Measurements from ENCODE around the gene FAM219A.
A peak's percentile ranks its signal among the peaks of the same experiment; 100 is the strongest.

FAM219A gene

DNA sequence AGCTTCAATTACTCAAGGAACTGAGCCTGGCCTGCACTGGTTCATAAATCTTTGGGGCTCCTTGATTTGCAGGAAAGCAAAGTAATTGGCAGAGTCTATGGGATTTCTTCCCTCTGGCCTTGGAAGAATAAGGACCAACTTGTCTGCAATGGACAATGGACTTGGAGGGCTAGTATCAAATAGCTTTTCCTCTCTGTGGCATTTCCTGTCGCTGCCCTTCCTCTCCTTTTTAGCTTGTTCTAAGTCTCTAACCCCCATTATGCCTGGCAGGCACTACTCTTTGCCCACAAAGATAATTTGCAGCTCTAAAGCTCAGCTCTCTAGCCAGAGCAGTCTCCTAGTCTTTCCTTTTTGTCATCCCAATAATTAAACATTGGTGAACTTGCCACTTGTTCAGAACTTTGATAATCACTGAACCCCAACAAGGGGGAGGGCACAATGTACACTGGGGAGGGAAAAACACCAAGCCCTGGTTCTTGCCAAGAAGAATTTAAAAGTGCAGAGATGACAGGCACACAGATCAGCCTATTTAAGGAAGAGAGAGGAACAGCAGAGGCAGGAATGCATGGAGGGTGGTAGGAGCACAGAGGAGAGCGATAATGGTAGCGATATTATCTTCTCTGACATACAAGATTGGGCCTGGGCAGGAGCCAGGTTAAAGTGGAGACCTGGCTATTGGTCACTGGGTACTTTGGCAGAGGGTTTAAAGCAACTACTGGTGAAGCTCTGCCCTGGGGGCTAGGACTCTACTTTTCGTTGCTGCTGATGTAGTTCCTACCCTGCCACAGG lies 38.5 kb downstream of the FAM219A start:
- DNase-seq (ENCODE audit: low spot score) = no peak
- TF ChIP-seq, protein P1, sequence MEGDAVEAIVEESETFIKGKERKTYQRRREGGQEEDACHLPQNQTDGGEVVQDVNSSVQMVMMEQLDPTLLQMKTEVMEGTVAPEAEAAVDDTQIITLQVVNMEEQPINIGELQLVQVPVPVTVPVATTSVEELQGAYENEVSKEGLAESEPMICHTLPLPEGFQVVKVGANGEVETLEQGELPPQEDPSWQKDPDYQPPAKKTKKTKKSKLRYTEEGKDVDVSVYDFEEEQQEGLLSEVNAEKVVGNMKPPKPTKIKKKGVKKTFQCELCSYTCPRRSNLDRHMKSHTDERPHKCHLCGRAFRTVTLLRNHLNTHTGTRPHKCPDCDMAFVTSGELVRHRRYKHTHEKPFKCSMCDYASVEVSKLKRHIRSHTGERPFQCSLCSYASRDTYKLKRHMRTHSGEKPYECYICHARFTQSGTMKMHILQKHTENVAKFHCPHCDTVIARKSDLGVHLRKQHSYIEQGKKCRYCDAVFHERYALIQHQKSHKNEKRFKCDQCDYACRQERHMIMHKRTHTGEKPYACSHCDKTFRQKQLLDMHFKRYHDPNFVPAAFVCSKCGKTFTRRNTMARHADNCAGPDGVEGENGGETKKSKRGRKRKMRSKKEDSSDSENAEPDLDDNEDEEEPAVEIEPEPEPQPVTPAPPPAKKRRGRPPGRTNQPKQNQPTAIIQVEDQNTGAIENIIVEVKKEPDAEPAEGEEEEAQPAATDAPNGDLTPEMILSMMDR (conservative IDR thresholded peaks at IDR 0.05; ENCODE audit: low read depth) = no peak
- ChIA-PET POLR2A (ENCODE audit: low non-redundant PET) (no interaction called here), CTCF (interaction anchor here (2.7 kb wide), 1 partner anchor 16 kb away, joined by 10 read pairs; no protein-coding TSS in a partner anchor)
- peak overlapping the region; percentile 33; the same call in 1 of the 2 replicates for H3K27ac ChIP-seq

DNA sequence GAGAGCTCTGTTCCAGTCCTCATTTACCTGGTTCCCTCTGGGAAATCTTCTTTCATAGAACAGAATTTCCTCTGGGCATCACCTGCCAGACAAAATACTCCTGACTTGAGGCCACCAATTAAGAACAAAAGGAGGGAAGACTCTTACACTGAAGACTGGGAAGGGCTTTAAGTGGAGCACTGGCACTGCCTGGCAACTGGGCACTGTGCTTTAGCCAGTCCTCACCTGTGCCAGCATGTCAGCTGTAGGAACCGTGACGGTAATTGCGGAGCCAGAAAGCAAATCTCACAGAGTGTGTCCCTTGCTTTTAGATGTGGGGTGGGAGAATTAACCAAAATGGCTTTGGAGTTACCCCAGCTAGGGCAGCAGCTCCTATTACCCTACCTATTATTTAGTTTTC lies 40.6 kb downstream of the FAM219A start:
- CTCF ChIA-PET = interaction anchor here (0.7 to 2.2 kb wide), 4 partner anchors 14 to 174 kb away, joined by 3 to 10 read pairs (median 4); no protein-coding TSS in a partner anchor
- DNase-seq (ENCODE audit: low spot score) = no peak
- no peak overlapping the region for H3K27ac ChIP-seq
- POLR2A ChIA-PET (ENCODE audit: low non-redundant PET) = no interaction called here
- TF ChIP-seq, protein P1 (conservative IDR thresholded peaks at IDR 0.05; ENCODE audit: low read depth) = no peak

DNA sequence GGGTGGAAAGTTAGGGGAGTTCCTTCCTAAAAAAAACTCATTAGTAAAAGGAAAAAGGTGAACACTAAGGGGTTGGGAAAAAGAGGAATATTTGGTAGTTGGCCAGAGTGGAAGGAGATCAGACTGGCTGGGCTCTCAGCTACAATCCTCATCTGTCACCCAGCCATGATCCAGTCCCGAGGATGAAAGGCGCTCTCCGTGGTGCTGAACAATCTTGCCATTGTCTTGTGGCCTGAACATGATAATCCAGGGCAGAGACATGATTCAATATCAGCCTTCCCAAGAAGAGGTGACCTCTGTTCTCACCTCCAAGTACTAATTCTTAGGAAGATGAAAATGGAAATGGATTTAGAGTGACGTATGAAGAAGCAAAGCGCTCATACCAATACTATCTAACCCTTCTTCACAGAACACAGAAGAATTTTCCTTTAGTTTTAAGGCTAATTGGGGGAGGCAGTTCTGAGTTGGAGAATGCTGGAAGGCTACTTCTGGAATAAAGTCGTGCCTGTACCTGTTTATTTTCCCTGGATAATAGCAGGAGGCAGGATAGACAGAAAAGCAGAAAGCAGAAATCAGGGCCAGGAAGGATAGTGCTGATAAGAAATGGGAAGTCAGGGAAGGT lies 45.0 kb downstream of the FAM219A start:
- ChIA-PET CTCF (interaction anchor here (1.8 kb wide), 1 partner anchor 10 kb away, joined by 7 read pairs; no protein-coding TSS in a partner anchor), POLR2A (ENCODE audit: low non-redundant PET) (no interaction called here)
- DNase-seq (ENCODE audit: low spot score) = peak; percentile 62
- H3K27ac ChIP-seq = no peak overlapping the region
- TF ChIP-seq, protein P1 (conservative IDR thresholded peaks at IDR 0.05; ENCODE audit: low read depth) = no peak

DNA sequence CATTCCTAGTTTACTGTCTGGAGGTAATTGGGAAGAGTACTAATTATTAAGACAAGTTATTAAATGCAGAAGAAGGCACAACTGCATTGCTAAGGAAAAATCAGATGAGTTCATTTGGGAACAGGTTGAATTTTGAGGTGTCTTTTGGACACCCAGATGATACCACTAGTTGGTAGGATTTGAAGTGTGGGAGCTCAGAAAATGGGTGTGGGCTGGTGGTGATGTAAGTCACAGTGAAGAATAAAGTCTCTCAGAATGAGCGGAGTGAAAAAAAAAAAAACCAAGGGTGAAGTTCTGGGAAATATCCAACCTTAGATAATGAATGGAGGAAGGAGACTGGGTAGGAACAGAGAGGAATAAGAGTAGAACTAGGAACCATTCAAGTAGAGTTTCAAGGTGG lies 46.0 kb downstream of the FAM219A start:
- ChIA-PET POLR2A (ENCODE audit: low non-redundant PET) (no interaction called here), CTCF (interaction anchor here (1.8 kb wide), 1 partner anchor 9 kb away, joined by 7 read pairs; no protein-coding TSS in a partner anchor)
- no peak overlapping the region for H3K27ac ChIP-seq
- TF ChIP-seq, protein P1 (conservative IDR thresholded peaks at IDR 0.05; ENCODE audit: low read depth) = no peak
- DNase-seq (ENCODE audit: low spot score) = no peak

DNA sequence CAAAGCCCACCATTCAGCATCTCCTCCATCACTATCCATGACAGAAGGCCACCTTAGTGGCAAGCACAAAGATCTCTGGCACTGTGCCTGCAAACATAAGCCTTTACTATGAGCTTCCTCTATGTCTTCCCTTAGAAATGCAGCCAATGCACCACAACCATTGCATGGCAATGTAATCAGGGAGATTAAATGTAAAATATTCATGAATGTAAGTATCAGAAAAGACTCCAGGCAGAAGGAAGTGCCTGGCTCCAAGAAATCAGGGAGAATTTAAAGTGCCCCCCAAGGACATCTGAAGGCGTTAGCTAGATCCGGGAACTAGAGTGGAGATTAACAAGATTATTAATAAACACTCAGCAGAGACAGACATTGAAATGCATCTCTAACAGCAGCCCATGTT lies 49.2 kb downstream of the FAM219A start:
- DNase-seq (ENCODE audit: low spot score) = no peak
- H3K27ac ChIP-seq = no peak overlapping the region
- ChIA-PET CTCF (no interaction called here), POLR2A (ENCODE audit: low non-redundant PET) (no interaction called here)
- TF ChIP-seq, protein P1 (conservative IDR thresholded peaks at IDR 0.05; ENCODE audit: low read depth) = no peak

DNA sequence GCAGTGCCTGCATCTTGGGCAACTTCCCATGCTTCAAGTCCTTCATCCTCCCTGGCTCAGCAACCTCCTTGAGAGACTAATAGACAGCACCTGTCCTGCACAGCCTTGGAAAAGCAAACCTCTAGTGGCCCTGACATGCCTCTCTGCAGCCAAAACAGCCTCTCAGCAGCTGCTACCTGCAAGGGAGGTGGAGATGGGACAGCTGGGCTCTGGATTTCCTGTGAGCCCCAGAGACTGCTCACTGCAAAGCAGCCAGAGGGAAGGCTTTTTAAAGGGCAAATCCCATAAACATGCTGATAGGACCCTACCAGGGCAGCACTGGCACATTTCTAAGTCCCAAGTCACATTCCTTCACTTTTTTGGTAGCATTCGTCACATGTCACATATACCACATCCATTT lies 50.2 kb downstream of the FAM219A start:
- ChIA-PET POLR2A (ENCODE audit: low non-redundant PET) (no interaction called here), CTCF (no interaction called here)
- TF ChIP-seq, protein P1 (conservative IDR thresholded peaks at IDR 0.05; ENCODE audit: low read depth) = no peak
- H3K27ac ChIP-seq = no peak overlapping the region
- DNase-seq (ENCODE audit: low spot score) = no peak
